ENCODE results near the gene ZNF182.
"Not testable (repeated sequence)": the region's sequence is repeated elsewhere in the genome, so short reads cannot be mapped to it uniquely, and the experiment has no call there.

- TF ChIP-seq CTCF (conservative IDR thresholded peaks at IDR 0.05; ENCODE audit: low read length); EZH2phosphoT487 (IDR thresholded peaks at IDR 0.05; ENCODE audit: borderline replicate concordance): not testable (repeated sequence)
These were observed 45.6 kb downstream of the ZNF182 start for GRCh38 chrX:47958206-47958605.

Measured in Loucy (cell line).